GM18951 (cell line): ENCODE results near the gene S100G.

Experiments
- POLR2A ChIP-seq: IDR thresholded peaks from 4 replicates; pipeline ENCODE4 v1.6.1; 2011; ENCODE audit warnings: mild to moderate bottlenecking; ENCODE audit not compliant: insufficient read length, insufficient read depth; ENCODE audit errors: extremely low read depth
- in situ Hi-C: fragments of 300-500 bp; cut with MboI; formaldehyde crosslinking; loops from one replicate; pipeline ENCODE4 v1.12.0; 2022; ENCODE audit warnings: low sequenced_read_pairs, mixed read lengths, inconsistent platforms; ENCODE audit not compliant: unreplicated experiment

The S100G gene

DNA sequence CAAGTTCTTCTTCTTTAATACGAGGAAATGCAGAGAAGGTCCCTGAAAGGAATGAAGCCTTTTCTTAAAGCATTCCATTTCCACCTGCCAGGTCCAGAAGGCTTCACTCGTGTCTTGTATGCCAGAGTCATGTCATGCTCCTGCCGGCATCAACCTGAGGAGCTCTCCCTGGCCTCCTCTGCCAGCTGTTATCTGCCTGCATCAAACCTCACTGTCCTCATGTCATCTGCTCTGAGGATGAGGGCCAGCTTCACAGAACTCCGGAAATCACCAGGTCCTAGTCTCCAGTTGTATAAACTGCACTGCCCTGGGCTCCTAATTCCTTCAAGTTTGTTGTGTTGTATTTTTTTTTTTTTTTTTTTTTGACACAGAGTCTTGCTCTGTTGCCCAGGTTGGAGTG is 20.0 kb upstream of the S100G start:
- TF ChIP-seq POLR2A = no peak
- in situ Hi-C loops = no loop called here

DNA sequence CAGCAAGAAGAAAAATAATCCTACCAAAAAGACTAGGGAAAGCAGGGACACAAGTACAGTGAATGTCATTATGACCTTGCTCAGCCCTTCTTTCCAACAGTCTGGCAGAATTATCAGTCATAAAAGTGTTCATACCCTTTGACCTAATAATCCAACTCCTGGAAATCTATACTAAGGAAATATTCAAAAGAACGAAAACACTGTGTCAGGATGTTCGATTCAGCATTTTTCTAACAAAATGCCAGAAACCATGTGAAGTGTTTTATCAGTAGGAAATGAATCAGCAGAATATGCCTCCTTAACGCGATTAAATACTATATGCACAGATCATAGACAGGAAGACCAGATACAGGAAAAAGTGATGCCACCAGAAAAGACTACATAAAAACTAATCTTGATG is 16.2 kb upstream of the S100G start:
- TF ChIP-seq POLR2A = no peak
- in situ Hi-C loops = no loop called here

DNA sequence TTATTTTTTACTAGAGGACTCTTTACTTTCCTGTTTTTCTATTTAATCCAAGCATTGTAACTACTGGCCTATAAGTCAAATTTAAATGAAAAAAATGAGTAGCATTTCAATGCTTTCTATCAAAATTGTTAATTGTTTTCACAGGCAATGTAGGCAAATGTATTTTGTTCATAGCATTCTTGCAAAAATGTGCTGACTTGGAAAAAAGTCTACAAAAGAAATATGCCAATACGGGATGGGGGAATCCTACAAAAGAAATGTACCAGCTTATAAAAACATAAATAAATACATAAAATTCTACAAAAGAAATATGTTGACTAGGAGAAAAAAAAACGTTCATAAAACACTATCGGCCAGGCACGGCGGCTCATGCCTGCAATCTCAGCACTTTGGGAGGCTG is 14.9 kb upstream of the S100G start:
- in situ Hi-C loops = no loop called here
- no peak for TF ChIP-seq POLR2A

GRCh38 chrX:16635596-16635995 is 14.4 kb upstream of the S100G start:
- TF ChIP-seq POLR2A = no peak
- in situ Hi-C loops = no loop called here

- in situ Hi-C loops = no loop called here
- no peak for TF ChIP-seq POLR2A
Observed at GRCh38 chrX:16638533-16638932, 11.4 kb upstream of the S100G start.

DNA sequence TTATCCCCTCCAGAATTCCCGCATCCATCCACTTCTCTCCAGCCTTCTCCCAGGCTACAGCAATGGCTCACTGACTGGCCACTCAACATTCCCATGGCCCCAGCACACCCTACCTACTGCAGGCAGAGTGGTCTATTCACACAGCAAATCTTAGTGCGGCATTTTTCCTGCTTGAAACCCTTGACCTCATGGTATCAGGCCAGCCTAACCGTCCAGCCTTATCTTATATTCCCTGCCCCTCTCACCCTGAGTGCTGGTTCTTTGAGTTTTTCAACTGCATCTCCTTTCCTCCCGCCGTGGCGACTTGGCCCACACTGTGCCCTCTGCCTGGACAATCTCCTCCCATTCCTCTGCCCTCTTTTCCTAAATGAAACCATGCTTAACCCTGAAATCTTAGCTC is 10.0 kb upstream of the S100G start:
- in situ Hi-C loops = no loop called here
- TF ChIP-seq POLR2A = no peak

DNA sequence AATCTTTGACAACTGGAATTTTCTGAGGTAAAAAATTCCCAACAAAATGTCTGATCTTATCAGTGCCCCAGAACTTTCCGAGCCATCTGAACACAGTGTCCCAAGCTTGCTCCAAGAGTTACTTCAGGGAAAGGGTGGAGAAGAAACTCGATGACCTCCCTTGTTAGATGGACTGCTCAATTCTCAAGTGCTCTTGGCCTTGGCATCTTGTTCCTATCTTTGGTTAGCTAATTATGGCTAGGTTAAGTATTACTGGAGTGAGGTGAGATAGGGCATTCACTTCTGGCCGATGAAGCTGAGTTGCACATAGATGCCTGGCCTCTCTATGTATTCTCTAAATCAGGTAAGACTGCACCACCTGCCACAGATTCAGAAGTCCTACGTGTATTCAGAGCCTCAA is 9.1 kb upstream of the S100G start:
- in situ Hi-C loops = no loop called here
- no peak for TF ChIP-seq POLR2A

DNA sequence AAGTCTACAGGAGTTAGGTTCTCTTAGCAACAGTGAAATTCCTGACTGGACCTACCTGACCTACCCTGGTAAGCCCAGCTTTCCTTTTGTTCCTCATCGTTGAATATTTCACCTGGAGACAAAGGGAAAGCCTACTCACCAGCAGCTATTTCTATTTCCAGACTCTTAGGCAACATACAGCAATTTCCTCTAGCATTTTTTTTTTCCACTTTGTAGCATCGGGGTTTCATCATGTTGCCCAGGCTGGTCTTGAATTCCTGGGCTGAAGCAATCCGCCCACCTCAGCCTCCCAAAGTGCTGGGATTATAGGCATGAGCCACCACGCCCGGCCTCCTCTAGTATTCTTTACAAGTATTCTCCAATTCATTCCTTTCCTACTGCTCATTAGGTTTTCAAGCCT is 6.8 kb upstream of the S100G start:
- no peak for TF ChIP-seq POLR2A

DNA sequence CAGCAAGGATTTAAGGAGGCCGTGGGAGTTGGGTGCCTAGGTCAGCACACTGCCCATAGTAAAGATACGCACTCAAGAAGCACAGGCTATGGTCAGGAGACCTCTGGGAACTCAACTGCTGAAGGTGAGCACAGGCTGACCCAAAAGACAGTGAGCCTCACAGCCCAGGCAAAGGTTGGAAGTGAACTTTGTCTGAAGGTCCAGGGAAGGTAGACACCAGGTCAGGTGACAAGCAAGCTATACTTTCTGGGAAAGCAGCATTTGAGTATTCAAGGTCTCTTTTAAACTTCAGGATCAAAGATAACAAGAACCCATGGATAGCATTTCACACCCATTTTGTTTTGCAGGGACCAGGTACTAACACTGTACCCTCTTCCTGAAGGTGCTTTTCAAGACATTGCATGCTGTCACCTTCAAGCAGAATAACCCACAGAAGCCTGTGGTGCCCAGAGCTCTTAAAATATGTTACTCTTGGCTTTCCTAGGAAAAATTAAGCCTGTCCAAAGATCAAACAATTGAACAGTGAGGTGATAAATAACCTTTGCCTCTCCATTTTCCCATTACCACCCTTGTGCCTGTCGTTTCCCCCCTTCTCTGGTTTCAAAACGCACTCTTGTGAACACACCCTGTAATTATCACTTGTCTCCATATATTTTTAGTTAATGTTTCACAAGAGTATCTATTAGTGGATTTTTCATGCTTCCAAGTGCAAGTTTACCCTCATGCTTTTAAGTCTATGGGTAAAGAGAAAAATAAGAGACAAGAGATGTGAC is 3.4 kb upstream of the S100G start:
- in situ Hi-C loops = no loop called here
- no peak for TF ChIP-seq POLR2A

More for the DNA sequence above, 6.8 kb upstream of the S100G start:
- in situ Hi-C loops = no loop called here

- no peak for TF ChIP-seq POLR2A
- in situ Hi-C loops = no loop called here
Observed at GRCh38 chrX:16651391-16652024, 1.6 kb downstream of the S100G start.

- in situ Hi-C loops = no loop called here
- no peak for TF ChIP-seq POLR2A
Observed at GRCh38 chrX:16653424-16653823, 3.5 kb downstream of the S100G start.

DNA sequence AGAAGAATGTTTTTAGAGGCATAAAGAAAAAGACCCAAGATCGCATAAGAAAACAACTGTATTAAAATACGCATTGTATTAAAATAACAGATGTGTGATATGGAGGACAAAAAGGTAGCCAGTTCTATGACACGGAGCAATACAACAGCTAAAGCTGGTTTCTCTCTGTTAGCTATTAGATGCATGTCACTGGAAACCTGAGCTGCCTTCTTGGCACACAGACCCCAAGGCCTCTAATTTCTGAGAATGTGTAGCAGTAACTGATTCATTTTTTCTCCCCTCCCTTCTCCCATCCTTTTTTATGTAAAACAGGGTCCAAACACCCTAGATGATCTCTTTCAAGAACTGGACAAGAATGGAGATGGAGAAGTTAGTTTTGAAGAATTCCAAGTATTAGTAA is 4.1 kb downstream of the S100G start:
- in situ Hi-C loops = no loop called here
- TF ChIP-seq POLR2A = no peak

GRCh38 chrX:16658284-16658683 is 8.3 kb downstream of the S100G start:
- TF ChIP-seq POLR2A = no peak

DNA sequence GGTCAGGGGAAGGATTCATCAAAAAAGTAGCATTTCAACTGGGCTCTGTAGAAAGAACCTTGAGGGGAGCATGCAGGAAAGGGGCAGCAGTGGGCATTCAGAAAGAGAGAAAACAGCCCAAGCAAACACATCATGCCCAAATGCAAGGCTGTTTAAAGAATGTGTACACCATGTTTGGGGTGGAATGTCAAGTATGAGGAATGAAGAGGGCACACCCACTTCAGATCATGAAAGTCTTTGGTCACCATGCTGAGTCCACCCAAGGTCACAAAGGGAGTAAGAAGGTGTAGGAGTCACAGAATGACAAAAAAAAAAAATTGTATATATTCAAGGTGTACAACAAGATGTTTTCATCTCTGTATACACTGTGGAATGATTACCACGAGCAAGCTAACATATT is 9.4 kb downstream of the S100G start:
- in situ Hi-C loops = no loop called here
- TF ChIP-seq POLR2A = no peak

More at GRCh38 chrX:16658284-16658683, 8.3 kb downstream of the S100G start:
- in situ Hi-C loops = no loop called here
